Melanocyte of skin (primary cell): ENCODE measurements around the gene FARSB. TPM values are rescaled to one million over a fixed set of nuclear protein-coding genes. Genes with fewer than 3 reads are reported as not detected.

Source experiments
- total RNA-seq, 2 donors: library from RNA; depleted of rRNA; stranded (reverse); fragments of >200 nt; gene quantifications; 2 replicates each; pipeline ENCODE4 v1.2.3, GENCODE V29; 2012

Gene FARSB
- total RNA-seq: 10 to 100 TPM; 15.5 to 31.0 TPM

DNA sequence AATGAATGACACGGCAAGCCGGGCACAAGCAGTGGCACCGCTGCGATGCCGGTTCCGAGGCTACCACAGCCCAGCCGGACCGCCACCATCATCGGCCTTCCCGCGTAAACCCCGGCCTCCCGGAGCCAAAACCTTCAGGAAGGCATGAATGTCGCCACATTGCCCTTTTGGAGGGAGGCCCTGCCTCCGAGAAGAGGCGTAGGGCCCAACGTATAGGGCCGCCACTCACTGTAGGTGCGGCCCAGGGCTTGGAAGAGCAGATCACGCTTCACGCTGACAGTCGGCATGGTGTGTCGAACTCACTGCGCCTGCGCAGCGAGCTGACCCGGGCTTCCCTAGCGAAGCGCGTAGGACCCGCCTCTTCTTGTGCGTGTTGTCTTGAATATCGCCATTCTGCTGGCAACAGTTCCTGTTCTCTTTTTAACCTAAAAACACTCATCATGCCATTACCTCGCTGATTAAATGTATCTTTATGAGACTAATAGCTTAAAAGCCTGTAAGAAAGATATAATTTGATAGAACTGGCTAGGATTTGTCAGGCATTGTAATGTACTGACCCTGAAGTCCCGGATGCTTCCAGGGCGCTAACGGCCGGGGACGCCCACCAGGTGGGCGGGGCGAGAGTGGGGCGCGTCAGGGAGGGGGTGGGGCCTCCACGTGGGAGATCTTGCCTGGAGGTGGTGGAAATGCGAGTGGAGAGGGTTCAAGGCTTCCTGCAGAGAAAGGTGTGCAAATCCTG, at the start of gene FARSB:
TSS of gene FARSB (minus strand) at position 306 of the 739 bp plus-strand sequence. CDS start at position 287, 19 bp downstream.

DNA sequence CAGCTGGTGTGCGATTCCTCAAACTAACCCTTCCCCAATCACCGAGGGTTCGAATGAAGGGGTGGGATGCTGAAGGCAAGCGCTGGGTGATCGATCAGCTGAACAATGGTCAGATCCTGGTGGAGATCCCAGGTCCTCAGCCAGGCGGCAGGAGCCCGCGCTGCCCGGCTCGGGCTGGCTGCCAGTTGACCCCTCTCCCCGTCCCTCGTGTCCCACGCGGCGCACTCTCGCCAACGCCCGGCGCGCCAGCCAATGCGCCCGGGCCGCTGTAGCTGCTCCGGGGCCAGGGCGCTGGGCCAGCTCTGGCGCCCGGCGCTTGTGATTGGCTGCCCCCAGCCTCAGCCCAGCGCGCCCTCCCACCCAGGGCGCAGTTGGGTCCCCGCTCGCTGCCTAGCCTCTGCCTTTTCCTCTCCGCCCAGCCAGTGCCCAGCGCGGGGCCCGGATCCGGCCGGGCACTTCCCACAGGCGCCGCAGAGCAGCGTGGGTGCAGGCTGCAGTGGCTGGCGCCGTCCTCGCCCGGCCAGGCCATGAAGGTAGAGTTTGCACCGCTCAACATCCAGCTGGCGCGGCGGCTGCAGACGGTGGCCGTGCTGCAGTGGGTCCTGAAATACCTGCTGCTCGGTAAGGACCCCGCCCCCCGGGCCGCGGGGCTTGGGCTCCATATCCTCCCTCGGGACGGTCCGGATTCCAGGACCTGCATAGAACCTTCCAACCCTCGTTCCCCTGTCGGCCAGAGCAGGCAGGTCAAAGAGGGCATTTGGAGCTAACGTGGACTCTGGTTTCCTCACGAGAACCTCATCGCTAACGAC, 15.6 kb upstream of the FARSB start, which contains the start of gene MOGAT1:
TSS of gene MOGAT1 (plus strand) at position 400 of the 809 bp plus-strand sequence. CDS start at position 528, 128 bp downstream.

Other genes with a start within 250 kb of the FARSB start
- not detected for gene SGPP2, start 231.5 kb downstream of the FARSB start, total RNA-seq
- not detected for gene MOGAT1, start 15.6 kb upstream of the FARSB start, total RNA-seq
- 100 to 1,000 TPM; 363 to 531 TPM for gene ACSL3, start 204.9 kb upstream of the FARSB start, total RNA-seq